Endothelial cell of hepatic sinusoid (primary cell): ENCODE results near the gene NEURL3.
"Not testable (repeated sequence)": the region's sequence is repeated elsewhere in the genome, so short reads cannot be mapped to it uniquely, and the experiment has no call there.

Experiments
- in situ Hi-C: cut with HindIII; loops from 2 replicates; pipeline ENCODE4 v1.10.0; 2017; ENCODE audit warnings: low sequenced_read_pairs

The NEURL3 gene

GRCh38 chr2:96489663-96490062 lies 15.5 kb downstream of the NEURL3 start:
- in situ Hi-C loops: no loop called here

DNA sequence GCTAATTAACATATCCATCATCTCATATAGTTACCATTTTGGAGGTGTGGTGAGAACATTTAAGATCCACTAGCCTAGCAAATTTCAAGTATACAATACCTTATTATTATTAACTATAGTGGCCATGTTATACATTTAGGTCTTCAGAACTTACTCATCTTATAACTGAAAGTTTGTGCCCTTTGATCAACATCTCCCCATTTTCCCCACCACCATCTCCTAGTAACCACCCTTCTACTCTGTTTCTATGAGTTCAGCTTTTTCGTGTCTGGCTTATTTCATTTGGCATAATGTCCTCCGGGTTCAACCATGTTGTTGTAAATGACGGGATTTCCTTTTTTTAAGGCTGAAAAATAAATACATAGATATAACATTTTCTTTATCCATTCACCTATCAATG lies 15.9 kb downstream of the NEURL3 start:
- in situ Hi-C loops: no loop called here

- in situ Hi-C loops: no loop called here
Observed at GRCh38 chr2:96486696-96487095, 18.5 kb downstream of the NEURL3 start.

DNA sequence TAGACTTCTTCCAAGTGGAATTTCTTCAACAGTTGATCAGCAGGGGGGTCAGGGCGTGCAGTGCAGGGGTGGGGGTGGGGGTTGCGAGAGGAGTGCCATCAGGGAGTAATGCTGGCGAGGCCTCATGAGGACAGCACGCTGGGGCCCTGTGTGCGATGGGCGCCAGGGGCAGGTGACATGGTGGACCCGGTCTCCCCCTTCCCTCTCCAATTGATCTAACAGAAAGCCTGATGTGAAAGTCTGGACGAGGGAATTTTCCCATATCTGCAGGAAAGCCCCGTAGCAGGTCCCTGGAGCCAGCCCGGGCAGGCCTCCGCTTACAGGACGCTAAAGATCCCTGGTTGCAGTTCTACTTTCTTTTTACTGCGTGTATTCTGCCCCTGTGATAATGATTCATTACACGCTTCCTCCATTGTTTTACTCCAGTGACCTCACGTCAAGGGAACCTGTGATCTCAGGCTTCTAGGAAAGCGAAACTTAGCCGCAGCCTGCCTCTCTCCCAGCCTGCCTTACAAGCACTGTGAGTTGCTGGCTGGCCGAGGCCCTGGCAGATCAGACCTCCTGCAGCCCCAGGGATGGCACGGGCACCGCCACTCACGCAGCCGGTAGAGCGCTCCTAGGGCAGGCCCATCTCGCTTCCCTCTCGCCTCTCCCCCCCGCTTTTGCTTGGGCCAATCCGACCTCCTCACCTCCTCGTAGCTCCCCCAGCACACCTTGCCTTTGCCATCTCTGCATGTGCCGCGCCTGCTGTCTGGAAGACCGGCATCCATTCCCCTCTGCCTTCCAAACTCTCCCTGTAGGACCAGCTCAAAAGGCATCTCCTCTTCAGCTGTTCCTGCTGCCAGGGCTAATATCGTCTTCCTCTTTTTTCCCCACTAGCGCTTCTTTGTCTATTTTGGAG lies 19.2 kb downstream of the NEURL3 start:
- in situ Hi-C loops: no loop called here

DNA sequence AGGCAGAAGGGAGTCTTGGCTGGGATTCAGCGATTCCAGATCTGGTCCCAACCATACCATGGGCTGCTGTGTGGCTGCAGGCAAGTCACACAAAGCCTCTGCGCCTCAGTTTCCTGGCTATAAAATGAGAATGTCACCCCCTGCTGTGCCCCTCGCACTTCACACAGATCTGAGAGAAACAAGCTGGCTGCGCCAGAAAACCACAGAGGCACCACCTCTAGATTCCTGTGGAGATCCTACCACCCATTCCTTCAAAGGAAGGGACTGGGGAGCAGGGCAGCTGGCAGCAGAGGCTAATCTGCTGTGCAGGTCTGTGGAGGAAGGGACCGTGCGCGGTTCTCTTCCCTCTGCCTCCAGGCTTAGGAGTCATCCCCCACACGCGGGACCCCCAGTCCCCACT lies 19.8 kb downstream of the NEURL3 start:
- in situ Hi-C loops: no loop called here

- in situ Hi-C loops: no loop called here
Observed at GRCh38 chr2:96484091-96484490, 21.1 kb downstream of the NEURL3 start.

DNA sequence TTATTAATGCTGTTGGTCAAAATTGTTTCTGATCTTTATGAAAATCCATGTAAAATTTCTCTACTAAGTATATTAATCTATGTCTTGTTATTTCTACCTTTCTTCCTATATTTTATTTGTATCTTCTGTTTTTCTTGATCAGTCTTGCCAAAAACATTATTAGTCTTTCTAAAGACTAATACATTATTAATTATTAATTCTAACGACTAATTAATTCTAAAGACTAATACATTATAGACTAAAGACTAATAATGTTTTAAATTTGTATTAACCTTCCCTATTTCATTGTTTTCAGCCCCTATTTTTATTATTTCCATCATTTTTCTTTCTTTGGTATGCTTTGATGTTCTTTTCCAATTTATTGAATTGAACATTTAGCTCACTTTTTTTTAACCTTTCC lies 27.7 kb downstream of the NEURL3 start:
- in situ Hi-C loops: no loop called here

GRCh38 chr2:96471772-96472171 lies 33.4 kb downstream of the NEURL3 start:
- in situ Hi-C loops: no loop called here

DNA sequence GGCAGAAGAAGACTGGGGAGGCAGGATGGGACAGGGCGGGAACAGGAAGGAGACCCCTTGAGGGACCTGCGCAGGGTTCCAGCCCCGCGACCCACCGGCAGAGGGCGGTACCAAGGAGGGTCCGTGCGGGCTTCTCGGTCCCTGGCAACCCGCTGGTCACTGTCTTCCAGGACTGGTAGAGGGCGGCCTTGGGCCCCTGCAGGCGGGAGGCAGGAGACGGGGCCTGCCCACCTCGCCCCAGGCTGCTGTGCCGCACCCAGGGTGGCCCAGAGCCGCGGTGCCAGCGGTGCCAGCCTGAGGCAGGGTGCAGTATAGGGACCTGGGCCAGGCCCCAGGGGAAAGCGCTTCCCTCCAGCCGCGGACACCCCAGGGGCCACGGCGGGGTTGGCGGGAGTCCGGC lies 34.5 kb downstream of the NEURL3 start:
- in situ Hi-C loops: no loop called here

DNA sequence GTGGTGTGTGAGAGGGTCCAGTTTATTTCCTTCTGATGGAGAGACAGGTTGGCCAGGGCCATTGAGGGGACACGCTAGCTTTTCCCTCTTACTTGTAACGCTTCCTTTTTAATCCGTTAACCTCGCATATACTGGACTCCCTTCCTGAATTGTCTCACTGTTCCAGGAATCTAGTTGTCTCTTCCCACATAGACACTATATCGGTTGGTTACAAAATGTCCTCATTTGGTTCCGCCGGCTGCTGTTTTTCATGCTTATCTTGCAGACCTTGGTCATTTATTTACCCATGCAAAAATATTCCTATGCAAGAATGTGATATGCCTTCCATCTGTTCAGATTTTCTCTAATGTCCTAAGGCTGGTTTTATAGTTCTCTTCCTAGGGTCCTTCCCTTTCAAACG lies 35.0 kb downstream of the NEURL3 start:
- in situ Hi-C loops: no loop called here

DNA sequence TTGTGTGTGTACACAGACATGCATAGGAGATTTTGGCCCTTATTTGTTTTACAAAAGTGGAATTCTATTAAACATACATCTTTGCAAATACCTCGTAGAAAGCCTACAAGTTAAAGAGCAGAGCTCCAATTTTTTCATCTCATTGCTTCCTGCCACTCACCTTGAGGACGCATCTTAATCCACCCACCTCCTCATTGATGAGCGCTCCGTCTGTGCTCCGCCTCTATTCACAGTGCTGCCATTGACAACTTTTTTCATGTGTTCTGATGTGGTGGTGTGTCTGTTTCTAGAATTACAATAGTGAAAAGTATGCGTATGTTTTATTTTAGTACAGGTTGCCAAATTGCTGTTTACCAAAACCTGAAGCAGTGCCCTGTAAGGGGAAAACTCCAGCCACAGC lies 36.3 kb downstream of the NEURL3 start:
- in situ Hi-C loops: no loop called here

DNA sequence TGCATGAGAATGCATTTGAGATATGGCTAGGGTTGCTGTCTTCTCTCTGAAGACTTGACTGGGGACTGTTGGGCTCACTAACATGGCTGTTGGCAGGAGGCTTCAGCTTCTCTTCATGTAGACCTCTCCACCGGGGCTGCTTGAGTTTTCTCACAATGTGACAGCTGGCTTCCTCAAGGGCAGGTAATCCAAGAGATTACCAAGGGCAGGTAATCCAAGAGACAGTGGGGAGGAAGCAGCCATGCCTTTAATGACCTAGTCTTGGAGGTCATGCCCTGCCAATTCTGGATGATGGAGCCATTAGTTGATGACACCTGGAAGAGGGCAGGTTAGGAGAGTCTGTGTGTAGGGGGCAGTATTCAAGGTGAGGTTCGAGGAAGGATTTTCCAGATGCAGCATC lies 40.5 kb downstream of the NEURL3 start:
- in situ Hi-C loops: no loop called here

GRCh38 chr2:96464061-96464460 lies 41.1 kb downstream of the NEURL3 start:
- in situ Hi-C loops: no loop called here

- in situ Hi-C loops: no loop called here
Observed at GRCh38 chr2:96463119-96463518, 42.0 kb downstream of the NEURL3 start.

DNA sequence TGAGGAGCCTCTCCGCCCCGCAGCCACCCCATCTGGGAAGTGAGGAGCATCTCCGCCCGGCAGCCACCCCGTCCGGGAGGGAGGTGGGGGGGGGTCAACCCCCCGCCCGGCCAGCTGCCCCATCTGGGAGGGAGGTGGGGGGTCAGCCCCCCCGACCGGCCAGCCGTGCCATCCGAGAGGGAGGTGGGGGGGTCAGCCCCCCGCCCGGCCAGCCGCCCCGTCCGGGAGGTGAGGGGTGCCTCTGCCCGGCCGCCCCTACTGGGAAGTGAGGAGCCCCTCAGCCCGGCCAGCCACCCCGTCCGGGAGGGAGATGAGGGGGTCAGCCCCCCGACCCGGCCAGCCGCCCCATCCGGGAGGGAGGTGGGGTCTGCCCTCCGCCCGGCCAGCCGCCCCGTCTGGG lies 43.5 kb downstream of the NEURL3 start:
- in situ Hi-C loops: not testable (repeated sequence)

- in situ Hi-C loops: loop anchor here (5.0 kb wide), 1 partner anchor 45 kb away; no protein-coding TSS in a partner anchor
Observed at GRCh38 chr2:96452053-96452452, 53.1 kb downstream of the NEURL3 start.

- in situ Hi-C loops: loop anchor here (5.0 kb wide), 1 partner anchor 42 kb away; no protein-coding TSS in a partner anchor
Observed at GRCh38 chr2:96449637-96450036, 55.5 kb downstream of the NEURL3 start.

GRCh38 chr2:96449174-96449573 lies 56.0 kb downstream of the NEURL3 start:
- in situ Hi-C loops: no loop called here

DNA sequence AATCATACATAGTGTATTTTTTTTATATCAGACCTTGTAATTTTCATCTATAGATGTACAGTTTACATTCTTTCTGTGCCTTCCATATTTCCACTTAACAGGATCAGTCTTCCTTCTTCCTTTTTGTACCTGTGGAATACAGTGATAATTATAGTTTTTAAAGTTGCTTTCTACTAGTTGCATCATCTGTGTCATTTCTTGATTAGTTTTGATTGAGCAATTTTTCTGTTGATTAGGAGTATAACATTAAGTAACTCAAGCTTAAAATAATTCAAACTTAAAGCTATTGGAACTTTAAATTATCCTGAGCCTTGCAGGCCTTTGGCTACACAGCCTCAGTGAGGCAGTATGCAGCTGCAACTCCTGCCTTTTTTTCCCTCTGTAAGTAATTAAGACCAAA lies 57.4 kb downstream of the NEURL3 start:
- in situ Hi-C loops: no loop called here
